GM19328 (cell line): ENCODE measurements around the gene KIAA1217.

Experiments used
- ATAC-seq: cut with Tn5 transposase; IDR thresholded peaks from one replicate; pipeline ENCODE4 v1.9.1; 2021; ENCODE audit warnings: mild to moderate bottlenecking, moderate library complexity; ENCODE audit not compliant: unreplicated experiment

The KIAA1217 gene

DNA sequence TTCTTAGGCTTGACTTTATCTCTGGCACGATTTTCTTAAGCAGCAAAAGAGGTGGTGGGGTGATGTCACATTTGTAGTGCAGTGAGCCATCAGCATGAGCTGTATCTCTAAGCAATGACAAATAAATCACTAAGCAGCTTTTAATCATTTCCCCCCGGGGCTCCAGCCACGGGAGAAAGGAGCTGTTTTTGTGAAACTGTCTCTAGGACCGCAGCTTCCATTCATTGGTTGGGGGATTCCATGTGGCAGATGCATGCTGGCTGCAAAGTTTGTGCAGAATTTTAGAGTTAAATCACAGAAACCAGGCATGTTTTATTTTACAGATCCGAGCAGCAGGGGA is 464 bp downstream of the KIAA1217 start:
- no peak for ATAC-seq

DNA sequence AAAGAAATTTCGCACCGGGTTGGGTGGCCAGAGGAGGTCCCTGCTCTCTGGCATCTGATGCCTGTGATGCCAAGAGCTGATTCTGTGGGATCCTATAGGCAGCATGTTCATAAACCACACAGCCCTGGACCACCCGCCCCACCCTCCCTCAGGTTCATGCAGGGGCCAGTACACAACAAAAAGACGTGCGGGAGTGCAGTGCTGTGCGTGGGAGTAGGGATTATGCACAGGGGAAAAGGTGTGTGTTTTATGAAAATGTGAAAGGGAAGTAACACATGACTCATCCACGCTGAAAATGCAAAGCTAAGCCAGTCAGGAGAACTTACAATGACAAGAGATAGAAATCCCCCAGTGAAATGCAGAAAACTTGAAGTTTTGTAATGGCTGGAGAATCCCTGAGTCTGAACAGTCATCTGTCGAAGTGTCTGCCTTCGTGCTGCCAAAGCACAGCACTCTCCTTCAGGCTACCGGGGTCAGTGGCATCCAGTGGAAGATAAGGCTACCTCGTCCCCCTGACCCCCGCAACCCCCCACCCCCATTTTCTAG is 1.1 kb downstream of the KIAA1217 start:
- ATAC-seq, result peak; percentile 61

GRCh38 chr10:24210501-24210900 is 1.6 kb downstream of the KIAA1217 start:
- ATAC-seq, result no peak

DNA sequence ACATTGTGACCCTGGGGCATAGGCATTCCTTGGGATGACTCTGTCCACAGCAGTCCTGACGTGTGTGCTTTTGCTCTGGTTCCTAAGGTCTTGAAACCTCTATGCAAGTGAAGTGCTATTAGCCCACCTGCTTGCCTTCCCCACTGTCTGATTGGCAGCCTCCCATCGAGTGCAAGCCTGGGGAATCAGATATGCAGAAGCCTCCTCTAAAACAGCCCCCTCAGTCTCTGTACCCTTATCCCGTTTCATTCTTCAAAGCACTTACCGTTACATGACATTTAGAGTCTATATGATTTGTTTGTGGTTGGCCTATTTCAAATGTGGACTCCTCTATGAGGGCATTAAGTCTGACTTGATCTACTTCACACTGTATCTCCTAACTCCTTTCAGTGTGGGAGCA is 4.3 kb downstream of the KIAA1217 start:
- no peak for ATAC-seq

- no peak for ATAC-seq
Measured at GRCh38 chr10:24213881-24214280, 4.9 kb downstream of the KIAA1217 start.

- ATAC-seq, result no peak
Measured at GRCh38 chr10:24214762-24215161, 5.8 kb downstream of the KIAA1217 start.

GRCh38 chr10:24215196-24215595 is 6.3 kb downstream of the KIAA1217 start:
- ATAC-seq, result no peak

DNA sequence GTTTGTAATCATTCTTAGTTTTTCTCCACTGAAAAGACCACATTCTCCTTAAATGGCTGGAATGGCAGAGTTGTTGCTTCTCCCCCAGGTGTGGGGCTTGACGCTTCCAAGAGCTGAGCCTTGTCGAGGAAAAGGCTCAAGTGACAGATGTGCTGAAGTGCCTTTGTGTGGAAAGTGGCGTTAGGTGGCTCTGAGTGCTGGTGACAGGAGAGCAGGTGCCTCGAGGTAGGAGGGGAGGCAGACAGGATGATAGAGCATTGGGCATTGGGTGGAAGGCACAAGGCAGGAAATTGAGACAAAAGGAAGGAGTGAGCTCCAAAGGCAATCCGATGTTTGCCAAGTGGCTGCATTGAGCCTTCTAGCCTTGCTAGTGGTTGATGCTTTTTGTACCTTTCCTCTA is 6.7 kb downstream of the KIAA1217 start:
- no peak for ATAC-seq

DNA sequence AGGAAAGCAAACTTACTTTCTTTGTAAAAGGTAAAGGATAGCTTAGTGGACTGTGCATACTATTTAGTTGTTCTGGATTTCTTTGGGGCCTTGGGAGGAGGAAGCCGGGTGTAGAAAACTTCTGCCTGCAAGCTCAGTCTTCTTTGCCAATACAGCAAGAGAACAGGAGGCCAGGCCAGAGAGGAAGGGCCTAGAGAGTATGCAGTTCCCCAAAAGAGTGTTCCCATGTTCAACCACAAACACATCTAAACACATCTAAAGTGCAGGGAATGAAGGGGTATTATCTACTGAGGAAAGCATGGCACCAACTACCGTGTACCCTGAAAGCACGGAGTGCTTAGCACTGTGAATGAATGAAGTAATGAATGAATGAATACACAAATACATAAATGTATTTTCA is 11.0 kb downstream of the KIAA1217 start:
- no peak for ATAC-seq

DNA sequence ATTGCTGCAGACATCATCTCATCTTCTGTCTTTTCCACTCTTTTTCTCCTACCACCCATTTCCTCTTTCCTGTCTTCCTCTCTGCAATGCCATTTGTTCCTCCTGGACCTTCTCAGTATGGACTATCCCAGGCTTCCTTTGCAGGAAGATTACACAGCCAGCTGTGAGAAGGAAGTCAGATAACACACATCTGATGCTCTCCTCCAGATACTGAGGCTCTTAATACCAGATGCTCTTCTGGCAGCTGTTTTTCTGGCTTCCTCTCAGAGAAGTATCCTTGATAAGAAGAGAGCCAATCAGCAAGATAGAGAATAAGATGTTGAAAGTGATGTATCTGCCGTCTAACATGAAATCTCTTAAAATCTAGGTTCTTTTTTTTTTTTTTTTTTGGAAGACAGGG is 14.4 kb downstream of the KIAA1217 start:
- no peak for ATAC-seq

DNA sequence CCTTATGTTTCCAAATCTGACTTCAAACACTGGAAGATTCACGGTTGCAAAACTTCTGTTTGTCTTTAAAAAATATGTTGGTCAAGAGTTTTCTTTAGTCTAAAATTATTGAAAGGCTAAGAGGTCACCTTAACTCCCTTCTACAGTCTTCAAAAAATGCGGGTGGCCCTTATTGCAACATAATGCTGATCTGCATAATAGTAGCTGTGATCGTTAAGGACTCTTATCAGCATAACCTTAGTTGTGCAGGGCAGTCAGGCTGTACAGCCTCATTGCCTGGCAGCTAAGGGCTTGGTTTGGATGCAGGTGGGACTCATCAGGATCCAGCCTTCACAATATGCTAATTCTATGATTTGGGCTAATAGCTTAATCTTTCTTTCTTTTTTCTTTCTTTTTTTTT is 15.0 kb downstream of the KIAA1217 start:
- ATAC-seq, result no peak

DNA sequence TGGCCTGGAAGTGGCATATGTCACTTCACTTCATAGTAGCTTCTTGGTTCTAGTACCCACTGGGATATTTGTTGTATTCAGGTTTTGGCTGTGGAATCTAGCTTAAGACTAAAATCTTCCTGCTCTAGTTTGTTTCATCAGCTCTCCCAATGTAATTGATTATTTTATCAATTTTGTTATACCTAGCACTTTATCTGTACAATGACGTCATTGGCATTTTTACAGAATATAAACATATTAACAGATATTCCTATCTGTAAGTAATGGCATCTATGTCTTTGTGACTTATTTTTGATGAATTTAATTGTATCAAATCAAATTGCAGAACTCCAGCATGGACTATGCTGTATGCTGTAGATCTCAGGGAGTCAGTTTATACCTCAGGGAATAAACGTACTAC is 19.7 kb downstream of the KIAA1217 start:
- ATAC-seq, result no peak

DNA sequence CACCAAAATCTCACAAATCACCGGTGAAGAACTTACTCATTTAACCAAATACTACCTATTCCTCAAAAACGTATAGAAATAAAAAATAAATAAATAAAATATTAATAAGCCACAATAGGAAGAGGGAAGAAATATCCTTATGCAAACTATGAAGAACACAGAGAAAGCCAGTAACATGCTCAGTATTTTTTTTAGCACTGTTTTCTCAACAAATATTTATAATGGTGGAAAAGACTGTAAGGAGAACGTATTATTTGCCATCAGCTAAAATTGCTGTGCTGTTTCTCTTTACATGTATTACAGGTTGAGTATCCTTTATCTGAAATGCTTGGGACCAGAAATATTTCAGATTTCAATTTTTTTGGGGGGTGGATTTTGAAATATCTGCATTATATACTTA is 21.0 kb downstream of the KIAA1217 start:
- ATAC-seq, result no peak

- no peak for ATAC-seq
Measured at GRCh38 chr10:24231200-24231599, 22.3 kb downstream of the KIAA1217 start.

DNA sequence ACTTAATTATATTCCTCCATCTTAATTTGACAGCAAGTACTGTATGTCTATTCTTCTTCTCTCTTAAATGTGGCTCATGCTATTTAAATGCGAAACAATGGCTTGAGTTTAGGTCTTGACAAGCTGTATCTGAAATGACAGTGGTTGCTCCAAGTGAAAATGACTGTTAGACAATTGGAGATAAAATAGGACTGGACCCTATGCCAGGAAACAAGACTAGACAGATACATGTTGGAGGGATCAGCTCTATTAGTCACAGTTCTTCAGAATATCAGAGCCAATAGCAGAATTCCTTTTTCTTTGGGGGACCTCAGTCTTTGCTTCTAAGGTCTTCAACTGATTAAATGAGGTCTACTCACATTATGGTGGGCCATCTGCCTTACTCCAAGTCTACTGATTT is 25.8 kb downstream of the KIAA1217 start:
- ATAC-seq, result no peak

DNA sequence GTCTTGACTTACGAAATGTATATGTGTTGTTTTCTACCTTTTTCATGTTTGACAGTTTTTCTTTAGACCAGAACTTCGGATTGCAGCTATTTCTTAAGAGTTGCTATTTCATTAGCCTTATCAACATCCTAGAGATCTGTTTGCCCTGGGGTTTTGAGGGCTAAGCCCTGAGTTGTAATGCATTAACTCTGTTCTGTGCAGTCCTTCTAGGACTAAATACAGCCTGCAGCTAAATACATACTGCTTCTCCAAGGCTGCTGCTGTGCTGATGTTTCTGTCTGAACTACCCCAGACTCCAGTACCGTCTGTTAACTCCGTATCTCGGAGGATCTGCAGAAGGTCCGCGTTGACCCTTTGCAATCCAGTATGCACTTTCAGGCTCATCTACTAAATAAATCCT is 26.5 kb downstream of the KIAA1217 start:
- no peak for ATAC-seq

DNA sequence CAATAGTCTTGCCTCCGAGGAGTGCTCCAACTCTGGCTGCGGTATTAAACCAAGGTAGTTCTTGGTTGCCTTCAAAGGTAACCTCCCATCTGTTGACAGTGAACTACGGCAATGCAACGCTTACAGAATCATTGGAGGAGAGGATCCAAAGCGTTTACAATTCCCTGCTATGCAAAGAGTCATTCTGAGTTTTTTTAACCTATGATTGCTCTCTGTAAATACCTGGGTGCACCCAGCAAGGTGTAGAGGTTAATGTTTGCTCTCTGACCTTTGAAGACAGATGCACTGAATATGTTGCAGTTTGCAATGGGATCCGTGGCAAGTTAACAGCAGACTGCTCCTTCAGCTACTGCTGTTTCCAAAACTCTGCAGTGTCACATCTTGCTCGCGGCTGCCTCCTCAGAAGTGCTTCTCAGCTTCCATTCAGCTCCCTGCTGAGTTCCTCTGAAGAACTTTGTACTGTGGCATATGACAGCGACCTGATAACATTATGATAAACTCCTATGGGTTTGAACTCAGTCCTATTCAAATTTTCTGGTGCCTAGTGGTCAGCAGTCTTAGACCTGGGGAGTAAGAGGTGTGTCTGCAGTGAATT is 29.0 kb downstream of the KIAA1217 start:
- no peak for ATAC-seq

- no peak for ATAC-seq
Measured at GRCh38 chr10:24238519-24239247, 29.7 kb downstream of the KIAA1217 start.

- ATAC-seq, result no peak
Measured at GRCh38 chr10:24239289-24240040, 30.5 kb downstream of the KIAA1217 start.

DNA sequence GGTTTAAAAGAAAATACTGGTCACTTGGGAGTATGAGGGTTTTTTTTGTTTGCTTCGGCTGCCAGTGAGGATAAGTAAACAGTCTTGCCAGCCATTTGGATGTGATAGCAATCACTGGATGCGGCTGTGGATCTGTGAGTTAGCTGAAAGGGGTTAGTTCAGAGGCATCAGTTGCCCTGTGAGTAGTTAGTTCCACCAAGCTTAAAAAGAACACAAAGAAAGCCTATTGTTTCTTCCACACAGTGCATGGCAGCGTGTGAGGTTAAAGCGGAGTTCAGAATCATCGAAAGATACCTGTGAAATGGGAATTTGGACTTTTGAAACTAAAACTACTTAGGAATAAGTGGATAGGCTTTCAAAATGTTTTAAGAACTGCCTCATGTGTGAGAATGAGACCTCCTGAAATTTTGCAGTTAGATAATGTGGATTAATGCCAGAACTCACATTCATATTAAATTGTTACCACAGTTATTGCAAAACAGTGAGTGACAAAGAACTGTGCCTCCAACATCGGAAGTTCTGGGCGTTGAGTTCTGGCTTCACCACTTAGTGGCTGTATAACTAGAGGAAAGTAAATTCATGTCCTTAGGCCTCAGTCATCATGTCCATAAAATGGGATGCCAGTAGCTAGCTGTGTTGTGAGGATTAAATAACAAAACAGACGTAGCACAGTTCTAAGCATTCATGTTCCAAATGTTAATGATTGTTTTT is 31.3 kb downstream of the KIAA1217 start:
- no peak for ATAC-seq

- no peak for ATAC-seq
Measured at GRCh38 chr10:24241536-24242040, 32.6 kb downstream of the KIAA1217 start.
